Activated T-helper 1 cell treated with anti-CD3 and anti-CD28 coated beads, Interleukin-12 subunit alpha, Interleukin-12 subunit beta, Interleukin-2, Interleukin-4 antibody, amounts not matched to agents 30 ng/mL and 10 ng/mL and 1 ng/mL, durations not matched to agents 14 hours and 24 hours and 36 hours (primary cell): ENCODE data around the gene C15orf62. TPM values are rescaled to one million over a fixed set of nuclear protein-coding genes. Genes with fewer than 3 reads are reported as not detected.

Experiments used
- DNase-seq: peaks from one replicate; pipeline ENCODE4 v3.0.0; 2021; ENCODE audit warnings: low spot score
- H3K27ac Mint-ChIP-seq: one replicate; pipeline ENCODE4 v1.8.0; 2021; ENCODE audit warnings: mild to moderate bottlenecking, mixed read lengths
- H3K27me3 Mint-ChIP-seq: one replicate; pipeline ENCODE4 v1.8.0; 2022; ENCODE audit warnings: mild to moderate bottlenecking, moderate library complexity, mixed read lengths; ENCODE audit not compliant: insufficient read depth
- H3K36me3 Mint-ChIP-seq: one replicate; pipeline ENCODE4 v1.8.0; 2021; ENCODE audit warnings: low read depth, mixed read lengths
- H3K4me1 Mint-ChIP-seq: one replicate; pipeline ENCODE4 v1.8.0; 2021; ENCODE audit warnings: low read depth, mixed read lengths
- H3K4me3 Mint-ChIP-seq: one replicate; pipeline ENCODE4 v1.8.0; 2021; ENCODE audit warnings: mild to moderate bottlenecking, moderate library complexity, mixed read lengths
- H3K9me3 Mint-ChIP-seq: one replicate; pipeline ENCODE4 v1.8.0; 2021; ENCODE audit warnings: mixed read lengths
- intact Hi-C: fragments of 100-400 bp; cut with micrococcal nuclease; formaldehyde crosslinking; loops from one replicate; pipeline ENCODE4 v1.15.1; 2024
- total RNA-seq: library from RNA; stranded (reverse); gene quantifications from 2 replicates; pipeline ENCODE4 v1.2.3, GENCODE V29; 2022

The C15orf62 gene
- total RNA-seq, 1 donor from 2014 or later, result 0.36 TPM

GRCh38 chr15:40773902-40774301, 4.1 kb downstream of the C15orf62 start:
- H3K9me3 Mint-ChIP-seq, result no peaks in the 10 kb centered on the region
- no peak overlapping the region for H3K4me3 Mint-ChIP-seq
- H3K27me3 Mint-ChIP-seq, result no peaks in the 10 kb centered on the region
- DNase-seq, result no peak
- H3K27ac Mint-ChIP-seq, result no peak overlapping the region
- peaks cover 22% of the 10 kb centered on the region for H3K4me1 Mint-ChIP-seq
- H3K36me3 Mint-ChIP-seq, result peaks cover 18% of the 10 kb centered on the region
- intact Hi-C loops, result no loop called here

DNA sequence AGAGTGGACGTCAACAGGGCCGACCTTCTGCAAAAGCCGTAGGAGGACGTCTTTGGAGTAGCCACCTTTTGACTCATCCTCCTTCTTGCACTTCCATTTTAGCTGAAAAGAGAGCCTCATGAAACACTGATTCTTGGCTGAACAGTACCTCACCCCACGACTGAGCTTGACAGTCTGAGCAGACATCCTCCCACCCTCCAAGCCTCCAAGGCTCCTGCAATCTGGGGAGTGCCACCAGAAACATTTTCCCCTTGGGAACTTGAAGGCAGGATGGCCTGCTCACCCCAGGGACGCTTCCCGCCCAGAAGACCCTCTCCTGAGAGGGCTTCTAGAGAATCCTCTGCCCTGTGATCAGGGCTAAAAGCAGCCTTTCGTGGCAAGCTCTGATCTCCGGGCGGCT, 5.2 kb downstream of the C15orf62 start:
- DNase-seq, result no peak
- H3K27ac Mint-ChIP-seq, result no peak overlapping the region
- intact Hi-C loops, result no loop called here
- no peaks in the 10 kb centered on the region for H3K9me3 Mint-ChIP-seq
- peaks cover 12% of the 10 kb centered on the region for H3K4me1 Mint-ChIP-seq
- no peak overlapping the region for H3K4me3 Mint-ChIP-seq
- no peaks in the 10 kb centered on the region for H3K27me3 Mint-ChIP-seq
- peaks cover 15% of the 10 kb centered on the region for H3K36me3 Mint-ChIP-seq

GRCh38 chr15:40775740-40776536, 6.2 kb downstream of the C15orf62 start:
- no peaks in the 10 kb centered on the region for H3K9me3 Mint-ChIP-seq
- H3K27ac Mint-ChIP-seq, result no peak overlapping the region
- no peak for DNase-seq
- H3K4me3 Mint-ChIP-seq, result no peak overlapping the region
- peaks cover 14% of the 10 kb centered on the region for H3K36me3 Mint-ChIP-seq
- H3K27me3 Mint-ChIP-seq, result no peaks in the 10 kb centered on the region
- H3K4me1 Mint-ChIP-seq, result peaks cover 8% of the 10 kb centered on the region
- intact Hi-C loops, result no loop called here

DNA sequence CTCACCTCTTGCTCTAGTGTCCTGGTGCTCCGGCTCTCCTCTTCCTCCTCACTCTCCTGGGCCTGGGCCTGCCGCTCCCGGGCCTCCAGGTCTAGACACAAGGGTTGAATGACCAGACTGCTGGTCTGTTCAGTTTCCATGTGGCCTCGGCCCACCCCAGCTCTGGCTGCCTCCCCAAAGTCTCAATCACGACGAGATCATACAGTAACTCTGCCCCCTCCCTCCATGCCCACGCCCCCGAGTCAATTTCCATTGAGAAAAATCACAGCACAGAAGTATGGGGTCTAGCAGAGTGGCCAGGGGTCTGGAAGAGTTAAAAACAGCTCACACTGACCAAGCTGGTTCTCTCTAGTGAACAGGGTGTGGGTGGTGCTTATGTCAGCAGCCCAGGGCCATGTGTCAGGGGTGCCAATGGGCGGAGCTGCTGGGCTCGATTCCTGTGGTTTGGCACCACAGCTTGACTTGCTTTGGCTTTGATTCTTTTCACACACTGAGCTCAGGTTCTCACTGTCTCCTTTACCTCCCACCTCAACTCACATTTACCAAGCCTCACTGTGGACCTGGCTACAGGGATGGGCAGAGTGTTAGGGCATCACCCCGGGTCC, 6.9 kb downstream of the C15orf62 start:
- Mint-ChIP-seq H3K27me3 (no peaks in the 10 kb centered on the region), H3K36me3 (peaks cover 10% of the 10 kb centered on the region), H3K4me1 (peaks cover 8% of the 10 kb centered on the region), H3K27ac (peak overlapping the region; percentile 28), H3K9me3 (no peaks in the 10 kb centered on the region), H3K4me3 (no peak overlapping the region)
- no peak for DNase-seq
- intact Hi-C loops, result no loop called here

GRCh38 chr15:40782609-40783227, 12.9 kb downstream of the C15orf62 start:
- Mint-ChIP-seq H3K4me1 (peaks cover 21% of the 10 kb centered on the region), H3K36me3 (peaks cover 2% of the 10 kb centered on the region), H3K9me3 (no peaks in the 10 kb centered on the region), H3K27me3 (no peaks in the 10 kb centered on the region), H3K4me3 (no peak overlapping the region), H3K27ac (no peak overlapping the region)
- DNase-seq, result peak; percentile 74
- intact Hi-C loops, result loop anchor here (1.0 to 2.0 kb wide), 6 partner anchors 18 to 263 kb away; partner anchors contain the start of gene GCHFR

GRCh38 chr15:40785164-40785563, 15.4 kb downstream of the C15orf62 start:
- DNase-seq, result no peak
- Mint-ChIP-seq H3K9me3 (no peaks in the 10 kb centered on the region), H3K27me3 (no peaks in the 10 kb centered on the region), H3K27ac (no peak overlapping the region), H3K4me3 (no peak overlapping the region), H3K36me3 (peaks cover 6% of the 10 kb centered on the region), H3K4me1 (peaks cover 25% of the 10 kb centered on the region)
- intact Hi-C loops, result no loop called here

- Mint-ChIP-seq H3K27me3 (no peaks in the 10 kb centered on the region), H3K4me1 (peaks cover 25% of the 10 kb centered on the region), H3K36me3 (peaks cover 6% of the 10 kb centered on the region), H3K27ac (no peak overlapping the region), H3K4me3 (no peak overlapping the region), H3K9me3 (no peaks in the 10 kb centered on the region)
- no peak for DNase-seq
- intact Hi-C loops, result no loop called here
Observed at GRCh38 chr15:40785814-40786213, 16.0 kb downstream of the C15orf62 start.

DNA sequence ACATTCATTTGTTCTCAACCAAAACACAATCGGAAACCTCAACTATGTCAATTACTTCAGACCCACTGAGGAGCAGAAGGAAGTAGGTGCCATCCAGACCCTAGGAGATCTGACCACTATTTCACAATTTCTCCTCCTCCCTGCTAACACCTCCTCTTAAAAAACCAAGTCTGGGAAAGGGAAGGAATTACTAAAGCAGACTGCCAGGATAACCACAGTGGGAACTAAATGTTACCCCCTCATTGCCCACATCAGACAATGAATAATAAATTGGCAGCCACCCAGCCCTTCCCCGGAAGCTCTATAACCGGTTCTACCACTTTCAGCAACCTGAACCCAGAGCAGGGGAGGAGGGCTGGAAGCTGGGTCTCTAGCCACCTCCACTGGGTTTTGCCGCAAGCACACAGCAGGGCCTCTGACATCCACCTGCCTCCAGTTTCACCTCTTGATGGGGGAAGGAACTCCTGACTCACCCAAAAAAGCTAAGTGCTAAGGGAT, 17.6 kb downstream of the C15orf62 start:
- Mint-ChIP-seq H3K27me3 (no peaks in the 10 kb centered on the region), H3K4me1 (peaks cover 25% of the 10 kb centered on the region), H3K9me3 (no peaks in the 10 kb centered on the region), H3K4me3 (no peak overlapping the region), H3K36me3 (peaks cover 6% of the 10 kb centered on the region), H3K27ac (peak overlapping the region; percentile 58)
- no peak for DNase-seq
- intact Hi-C loops, result no loop called here

- intact Hi-C loops, result no loop called here
Observed at GRCh38 chr15:40787991-40788390, 18.2 kb downstream of the C15orf62 start.

GRCh38 chr15:40789119-40789518, 19.3 kb downstream of the C15orf62 start:
- H3K27me3 Mint-ChIP-seq, result no peaks in the 10 kb centered on the region
- intact Hi-C loops, result no loop called here
- no peaks in the 10 kb centered on the region for H3K9me3 Mint-ChIP-seq
- peaks cover 27% of the 10 kb centered on the region for H3K4me1 Mint-ChIP-seq
- H3K4me3 Mint-ChIP-seq, result no peak overlapping the region
- DNase-seq, result no peak
- H3K36me3 Mint-ChIP-seq, result peaks cover 11% of the 10 kb centered on the region
- H3K27ac Mint-ChIP-seq, result no peak overlapping the region

More at GRCh38 chr15:40787991-40788390, 18.2 kb downstream of the C15orf62 start:
- H3K27ac Mint-ChIP-seq, result peak overlapping the region; percentile 58
- peaks cover 4% of the 10 kb centered on the region for H3K36me3 Mint-ChIP-seq
- no peaks in the 10 kb centered on the region for H3K27me3 Mint-ChIP-seq
- DNase-seq, result no peak
- no peak overlapping the region for H3K4me3 Mint-ChIP-seq
- no peaks in the 10 kb centered on the region for H3K9me3 Mint-ChIP-seq
- H3K4me1 Mint-ChIP-seq, result peaks cover 25% of the 10 kb centered on the region

GRCh38 chr15:40789999-40790398, 20.2 kb downstream of the C15orf62 start:
- intact Hi-C loops, result no loop called here

DNA sequence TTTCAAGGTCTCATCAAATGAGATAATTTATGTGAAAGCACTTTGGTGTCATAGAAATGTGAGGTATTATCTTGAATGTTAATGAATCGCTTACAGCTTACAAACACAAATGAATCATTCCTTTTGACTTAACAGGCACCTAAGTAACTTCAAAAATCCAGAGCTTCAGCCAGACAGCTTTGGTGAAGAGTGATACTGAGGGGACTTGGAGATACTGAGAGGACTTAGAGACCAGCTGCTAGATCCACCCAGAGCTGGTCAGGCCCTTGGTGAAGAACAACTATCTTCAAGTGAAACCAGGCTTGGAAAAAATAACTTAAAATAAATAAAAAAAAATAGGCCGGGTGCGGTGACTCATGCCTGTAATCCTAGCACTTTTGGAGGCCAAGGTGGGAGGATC, 20.9 kb downstream of the C15orf62 start:
- Mint-ChIP-seq H3K36me3 (peaks cover 11% of the 10 kb centered on the region), H3K27ac (no peak overlapping the region), H3K4me1 (peaks cover 27% of the 10 kb centered on the region), H3K4me3 (no peak overlapping the region), H3K9me3 (no peaks in the 10 kb centered on the region), H3K27me3 (no peaks in the 10 kb centered on the region)
- no peak for DNase-seq
- intact Hi-C loops, result no loop called here

More at GRCh38 chr15:40789999-40790398, 20.2 kb downstream of the C15orf62 start:
- H3K9me3 Mint-ChIP-seq, result no peaks in the 10 kb centered on the region
- peaks cover 27% of the 10 kb centered on the region for H3K4me1 Mint-ChIP-seq
- peaks cover 11% of the 10 kb centered on the region for H3K36me3 Mint-ChIP-seq
- no peak overlapping the region for H3K4me3 Mint-ChIP-seq
- H3K27ac Mint-ChIP-seq, result no peak overlapping the region
- no peak for DNase-seq
- H3K27me3 Mint-ChIP-seq, result no peaks in the 10 kb centered on the region

GRCh38 chr15:40792394-40792793, 22.6 kb downstream of the C15orf62 start:
- H3K9me3 Mint-ChIP-seq, result no peaks in the 10 kb centered on the region
- DNase-seq, result no peak
- H3K4me3 Mint-ChIP-seq, result no peak overlapping the region
- intact Hi-C loops, result no loop called here
- peaks cover 11% of the 10 kb centered on the region for H3K36me3 Mint-ChIP-seq
- H3K4me1 Mint-ChIP-seq, result peaks cover 15% of the 10 kb centered on the region
- H3K27ac Mint-ChIP-seq, result no peak overlapping the region
- no peaks in the 10 kb centered on the region for H3K27me3 Mint-ChIP-seq
